ENCODE data around the gene SESTD1.

SESTD1 gene

GRCh38 chr2:179179719-179180118, 84.9 kb downstream of the SESTD1 start:
- DNase-seq = no peak

DNA sequence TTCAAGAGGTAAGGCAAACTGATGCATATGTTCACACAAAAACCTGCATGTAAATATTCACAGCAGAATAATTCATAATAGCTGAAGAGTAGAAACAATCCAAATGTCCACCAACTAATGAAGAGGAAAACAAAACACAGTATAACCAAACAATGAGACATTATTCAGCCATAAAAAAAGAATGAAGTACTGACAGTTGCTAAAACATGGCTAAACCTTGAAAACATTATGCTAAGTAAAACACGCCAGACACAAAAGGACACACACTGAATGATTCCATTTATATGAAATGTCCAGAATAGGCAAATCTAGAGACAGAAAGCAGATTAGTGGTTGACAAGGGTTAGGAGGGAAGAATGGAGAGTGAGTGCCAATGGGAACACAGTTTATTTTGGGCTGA, 86.9 kb downstream of the SESTD1 start:
- DNase-seq = no peak

DNA sequence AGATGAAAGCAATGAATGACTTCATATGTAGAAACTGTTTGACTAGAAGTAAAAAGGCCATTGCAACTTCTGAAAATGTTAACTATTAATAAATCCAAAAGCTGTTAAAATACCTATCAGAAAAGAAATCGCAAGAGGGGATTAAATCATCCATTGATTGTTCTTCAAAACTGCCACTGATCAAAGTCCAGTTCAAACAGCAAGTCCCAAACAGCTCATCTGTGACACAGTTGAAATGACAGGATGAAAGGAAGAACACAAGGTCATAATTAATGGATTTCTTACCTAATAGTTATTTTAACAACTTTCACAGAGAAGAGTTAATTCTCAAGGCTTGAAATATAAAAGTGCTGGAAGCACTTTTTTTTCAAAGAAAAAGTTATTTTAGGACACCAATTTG, 90.4 kb downstream of the SESTD1 start:
- DNase-seq = no peak

DNA sequence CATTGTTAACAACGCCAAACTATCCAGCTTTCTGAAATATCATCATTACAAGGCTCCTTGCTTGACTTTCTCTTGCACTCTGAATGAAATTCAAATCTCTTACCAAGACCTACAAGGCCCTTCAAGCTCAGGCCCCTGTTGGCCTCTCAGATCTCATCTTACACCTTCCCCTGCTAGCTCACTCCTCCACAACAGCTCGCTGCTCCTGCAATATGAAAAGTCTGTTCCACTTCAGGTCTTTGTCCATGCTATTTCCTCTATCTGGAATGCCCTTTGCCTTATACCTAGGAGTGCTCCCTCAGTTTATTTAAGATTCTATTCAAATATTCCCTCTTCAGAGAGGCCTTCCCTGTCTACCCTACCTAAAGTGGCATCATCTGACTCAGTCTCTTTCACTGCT, 91.7 kb downstream of the SESTD1 start:
- DNase-seq = no peak

- no peak for DNase-seq
Measured at GRCh38 chr2:179171371-179171770, 93.3 kb downstream of the SESTD1 start.

GRCh38 chr2:179170901-179171300, 93.7 kb downstream of the SESTD1 start:
- DNase-seq = no peak

DNA sequence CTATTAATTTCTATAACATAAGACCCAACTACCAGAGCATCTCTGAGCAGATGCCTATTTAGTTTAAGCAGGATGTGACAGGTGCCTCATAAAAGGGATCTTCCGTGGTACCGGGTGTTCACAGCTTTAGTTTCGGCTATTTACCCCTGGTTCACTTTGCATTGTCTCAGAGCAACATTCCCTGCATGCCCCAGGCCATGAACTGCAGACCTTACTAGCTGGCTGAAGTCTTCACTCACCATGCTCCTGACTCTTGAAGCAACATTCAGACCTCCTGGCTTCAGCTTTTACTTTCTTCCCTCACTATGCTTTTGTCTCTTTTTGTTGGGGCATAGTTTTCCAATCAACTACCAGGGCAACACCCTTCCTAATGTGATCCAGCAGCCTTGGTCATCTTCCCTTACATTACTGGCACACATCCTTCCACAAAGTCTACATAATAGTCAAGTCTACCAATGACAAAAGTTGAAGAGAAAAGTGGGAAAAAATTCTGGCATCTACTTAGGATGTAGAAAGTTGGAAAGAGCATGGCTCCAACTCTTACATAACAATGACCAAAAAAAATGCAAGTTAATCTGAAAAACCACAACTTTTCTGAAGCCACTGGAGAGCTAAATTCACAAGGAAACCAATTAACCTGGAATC, 99.2 kb downstream of the SESTD1 start:
- no peak for DNase-seq

GRCh38 chr2:179141206-179141605, 123.4 kb downstream of the SESTD1 start:
- DNase-seq = no peak

DNA sequence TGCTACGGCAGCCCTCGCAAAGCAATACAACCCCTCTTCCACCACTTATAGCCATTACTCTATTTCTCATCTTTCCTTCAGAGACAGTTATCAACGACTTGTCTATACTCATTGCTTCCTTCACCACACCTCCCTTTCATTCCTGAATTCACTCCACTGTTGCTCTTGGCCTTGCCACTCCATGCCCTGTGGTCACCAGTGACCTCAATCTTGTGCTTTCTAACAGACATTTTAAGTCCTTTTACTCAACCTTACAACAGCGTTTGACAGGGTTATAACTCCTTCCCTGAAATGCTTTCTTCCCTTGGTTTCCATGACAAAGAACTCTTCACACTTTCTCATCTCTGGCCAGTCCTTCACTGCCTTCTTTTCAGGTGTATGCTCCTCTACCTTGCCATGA, 124.1 kb downstream of the SESTD1 start:
- no peak for DNase-seq

DNA sequence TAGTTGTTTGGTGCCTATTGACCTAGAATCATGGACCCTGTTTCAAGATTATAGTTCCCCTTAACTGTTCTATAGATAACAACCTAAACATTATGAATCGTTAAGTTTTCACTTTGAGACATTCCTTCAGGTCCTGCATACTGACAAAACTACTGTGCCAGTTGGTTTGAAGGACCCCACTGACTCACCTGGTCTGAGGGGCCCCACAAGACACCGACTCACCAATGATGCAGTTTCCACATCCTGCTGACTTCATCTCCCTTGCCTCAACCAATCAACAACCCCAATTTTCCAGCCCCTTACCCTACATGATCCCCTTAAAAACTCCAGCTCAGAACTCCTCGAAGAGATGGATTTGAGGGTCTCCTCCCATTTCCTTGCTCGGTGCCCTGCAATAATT, 125.1 kb downstream of the SESTD1 start:
- no peak for DNase-seq

DNA sequence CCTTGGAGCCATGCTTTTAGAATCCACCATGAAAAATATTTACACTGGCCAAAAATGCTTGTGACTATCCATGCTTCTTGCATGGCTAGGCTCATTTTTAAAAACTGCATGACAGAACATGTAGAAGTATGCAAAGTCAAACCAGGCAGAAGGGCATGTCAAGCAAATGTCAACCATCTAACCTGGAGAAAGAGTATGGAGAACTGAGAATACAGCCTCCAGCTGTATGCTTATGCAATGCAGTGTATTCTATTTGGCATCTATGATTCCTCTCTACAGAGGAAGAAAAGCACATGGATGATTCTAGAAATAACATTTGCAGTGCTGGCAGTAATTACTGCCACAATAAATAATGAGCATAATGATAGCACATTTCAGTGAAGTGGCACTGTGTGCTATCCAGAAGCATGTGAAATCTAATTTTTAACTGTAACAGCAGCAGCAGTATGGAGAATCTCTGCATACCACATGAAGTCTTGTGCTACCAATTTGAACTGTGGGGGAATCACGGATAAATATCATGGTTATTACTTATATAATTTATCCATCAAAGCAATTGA, 127.4 kb downstream of the SESTD1 start:
- DNase-seq = no peak

GRCh38 chr2:179133016-179133415, 131.6 kb downstream of the SESTD1 start:
- no peak for DNase-seq

DNA sequence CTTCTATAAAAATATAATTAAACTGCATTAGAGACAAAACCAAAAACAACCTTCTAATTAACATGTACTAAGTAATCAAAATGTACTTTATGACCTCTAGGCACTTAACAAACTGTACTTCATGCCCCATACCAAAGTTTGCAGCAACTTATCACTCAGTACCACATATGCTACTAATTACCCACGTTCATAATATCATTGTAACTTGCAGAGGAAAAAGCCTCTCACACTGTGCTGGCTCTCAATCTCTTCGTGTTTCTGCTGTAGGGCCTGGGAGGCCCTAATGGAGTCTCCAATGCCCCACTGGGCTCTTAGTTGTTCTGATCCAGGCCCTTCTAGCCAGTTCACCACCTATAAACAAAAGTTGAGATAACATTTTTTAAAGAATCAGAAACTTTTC, 132.6 kb downstream of the SESTD1 start:
- DNase-seq = no peak

DNA sequence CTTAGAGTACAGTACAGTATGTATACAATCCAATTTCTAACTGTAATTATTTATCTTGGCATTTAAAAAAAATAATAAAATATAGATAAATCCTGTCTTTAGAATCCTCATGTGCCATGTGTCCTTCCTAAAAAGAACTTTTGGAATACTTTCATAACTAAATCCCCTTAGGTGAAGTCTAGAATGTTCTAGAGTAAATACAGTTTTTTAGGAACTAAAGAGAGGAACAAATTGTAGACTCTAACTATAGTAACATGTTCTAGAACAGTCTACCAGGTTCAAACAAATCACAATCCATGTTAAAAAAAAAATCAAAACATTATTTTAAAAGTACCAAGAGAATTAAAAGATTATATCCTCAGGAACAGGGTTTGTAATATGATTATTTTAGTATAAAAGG, 134.1 kb downstream of the SESTD1 start:
- no peak for DNase-seq

DNA sequence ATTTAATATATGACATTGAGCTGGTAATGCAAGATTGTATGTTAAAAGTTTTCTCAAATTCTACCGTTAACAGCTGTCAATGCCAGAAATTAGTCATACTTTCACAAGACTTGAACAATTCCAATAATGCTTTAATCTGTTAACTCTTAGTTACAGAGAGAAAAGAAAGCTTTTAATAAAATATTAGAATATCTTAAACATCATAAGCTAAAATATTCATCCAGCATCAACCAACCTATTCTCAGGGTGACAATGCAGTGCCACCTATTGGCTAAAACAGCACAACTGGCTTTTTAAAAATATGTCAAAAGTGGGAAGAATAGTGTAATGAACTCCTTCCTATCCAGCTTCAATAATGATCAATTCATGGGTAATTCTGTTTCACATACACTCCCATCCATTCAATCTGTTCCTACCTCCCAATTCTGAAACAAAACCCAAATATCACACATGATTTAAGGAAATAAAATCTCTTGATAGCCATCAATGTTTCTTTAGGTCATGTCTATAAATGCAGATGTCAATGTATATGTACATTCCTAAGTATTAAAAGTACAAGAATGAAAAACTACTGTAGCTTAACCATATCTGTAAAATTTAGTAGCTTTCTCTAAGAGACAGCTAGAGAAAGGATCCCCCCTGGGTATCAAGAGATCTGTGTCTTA, 134.9 kb downstream of the SESTD1 start:
- DNase-seq = no peak

GRCh38 chr2:179125404-179125803, 139.2 kb downstream of the SESTD1 start:
- DNase-seq = no peak

DNA sequence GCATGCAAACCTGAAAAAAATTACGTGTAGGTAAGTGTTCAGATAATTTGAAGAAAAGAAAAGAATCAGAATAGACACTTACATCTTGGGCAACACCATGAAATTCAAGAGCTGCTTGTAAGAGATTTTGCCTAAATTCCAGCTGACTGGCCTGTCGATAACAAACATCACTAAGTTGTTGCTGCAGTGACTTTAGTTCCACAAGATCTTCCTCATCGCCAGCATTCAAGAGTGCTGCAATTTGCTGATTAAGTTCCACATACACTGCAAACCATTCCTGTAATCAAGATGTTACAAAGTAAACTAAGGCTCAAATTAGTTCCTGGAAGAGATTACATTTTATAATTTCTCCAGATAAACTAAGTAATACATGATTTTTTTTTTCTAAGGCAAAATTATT, 140.3 kb downstream of the SESTD1 start:
- no peak for DNase-seq

- DNase-seq = no peak
Measured at GRCh38 chr2:179123272-179123662, 141.4 kb downstream of the SESTD1 start.

DNA sequence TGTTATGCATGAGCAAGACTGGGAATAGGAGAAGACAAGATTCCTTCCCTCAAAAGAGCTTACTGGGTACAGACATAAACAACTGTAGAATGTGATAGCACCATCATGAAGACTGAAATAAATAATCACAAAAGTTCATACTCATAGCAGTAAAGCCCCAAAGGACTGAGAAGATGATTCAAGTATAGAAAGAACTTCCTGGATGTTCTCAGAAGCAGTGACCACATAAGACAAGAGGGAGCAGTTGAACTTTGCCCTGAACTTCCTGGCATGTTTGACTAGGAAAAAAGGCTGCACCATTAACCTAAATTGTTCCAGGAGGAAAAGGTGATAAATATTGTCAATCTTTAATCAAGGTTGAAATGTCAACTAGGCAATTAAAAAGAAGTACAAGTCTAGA, 156.9 kb downstream of the SESTD1 start:
- no peak for DNase-seq

- DNase-seq = no peak
Measured at GRCh38 chr2:179106676-179107428, 157.8 kb downstream of the SESTD1 start.

DNA sequence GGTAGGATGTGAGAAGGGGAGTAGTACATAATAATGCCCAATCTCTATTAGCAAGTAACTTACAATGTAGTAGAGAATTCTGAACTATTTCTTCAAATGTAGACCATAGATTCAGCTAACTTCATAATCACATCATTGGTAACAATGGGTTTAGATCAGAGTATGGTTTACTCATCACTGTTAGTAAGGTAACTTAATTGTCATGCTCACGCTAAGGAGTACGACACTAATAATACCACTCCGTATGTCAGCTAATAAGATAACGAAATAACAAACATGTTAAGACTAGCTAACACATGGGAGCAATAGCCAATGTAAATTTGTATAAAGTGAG, 158.3 kb downstream of the SESTD1 start:
- DNase-seq = no peak

GRCh38 chr2:179104736-179105135, 159.9 kb downstream of the SESTD1 start:
- DNase-seq = no peak

- DNase-seq = no peak
Measured at GRCh38 chr2:179098080-179098689, 166.4 kb downstream of the SESTD1 start.

GRCh38 chr2:179097131-179097530, 167.5 kb downstream of the SESTD1 start:
- no peak for DNase-seq
